Mesodermal cell (in vitro differentiated cells): ENCODE data around the gene SNU13.

Experiments
- H3K27ac ChIP-seq: 2 replicates; pipeline ENCODE4 v1.7.0; 2013; ENCODE audit warnings: mild to moderate bottlenecking, low read depth, low read length, moderate library complexity; ENCODE audit not compliant: severe bottlenecking
- H3K36me3 ChIP-seq: 2 replicates; pipeline ENCODE4 v1.7.1; 2013; ENCODE audit warnings: mild to moderate bottlenecking, low read length, moderate library complexity; ENCODE audit not compliant: control insufficient read depth, insufficient read depth
- H3K4me1 ChIP-seq: one replicate; pipeline ENCODE4 v1.7.1; 2013; ENCODE audit warnings: mild to moderate bottlenecking, low read length; ENCODE audit not compliant: insufficient read depth, control insufficient read depth, poor library complexity, severe bottlenecking
- H3K4me3 ChIP-seq: 2 replicates; pipeline ENCODE4 v1.7.0; 2013; ENCODE audit warnings: low read length, control low read depth, mild to moderate bottlenecking; ENCODE audit not compliant: insufficient read depth, poor library complexity, severe bottlenecking; ENCODE audit errors: extremely low read depth
- H3K9me3 ChIP-seq: 2 replicates; pipeline ENCODE4 v1.7.1; 2013; ENCODE audit warnings: mild to moderate bottlenecking, low read length, moderate library complexity; ENCODE audit not compliant: control insufficient read depth
- WGBS, 2 experiments: methylation state at CpG; one replicate each; pipeline ENCODE4 v1.1.5; 2013; ENCODE audit warnings: missing lambda C conversion rate in 2 of 2; ENCODE audit not compliant: insufficient coverage in 2 of 2; 5-methylcytosine and 5-hydroxymethylcytosine counted together

The SNU13 gene

DNA sequence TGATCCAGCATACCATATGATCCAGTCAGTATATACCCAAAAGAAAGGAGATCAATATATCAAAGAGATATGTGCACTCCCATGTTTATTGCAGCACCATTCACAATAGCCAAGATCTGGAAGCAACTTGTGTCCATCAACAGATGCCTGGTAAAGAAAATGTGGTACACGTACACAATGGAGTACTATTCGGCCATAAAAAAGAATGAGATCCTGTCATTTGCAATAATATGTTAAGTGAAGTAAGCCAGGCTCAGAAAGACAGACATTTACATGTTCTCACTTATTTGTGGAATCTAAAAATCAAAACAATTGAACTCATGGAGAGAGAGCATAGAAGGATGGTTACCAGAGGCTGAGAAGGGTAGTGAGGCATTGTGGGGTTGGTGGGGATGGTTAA lies 27.0 kb downstream of the SNU13 start:
- H3K36me3 ChIP-seq, result peaks cover 88% of the 10 kb centered on the region
- 93 to 94% methylated on average over 2 of the region's 2 CpGs for WGBS, 2 experiments
- H3K9me3 ChIP-seq, result no peaks in the 10 kb centered on the region

DNA sequence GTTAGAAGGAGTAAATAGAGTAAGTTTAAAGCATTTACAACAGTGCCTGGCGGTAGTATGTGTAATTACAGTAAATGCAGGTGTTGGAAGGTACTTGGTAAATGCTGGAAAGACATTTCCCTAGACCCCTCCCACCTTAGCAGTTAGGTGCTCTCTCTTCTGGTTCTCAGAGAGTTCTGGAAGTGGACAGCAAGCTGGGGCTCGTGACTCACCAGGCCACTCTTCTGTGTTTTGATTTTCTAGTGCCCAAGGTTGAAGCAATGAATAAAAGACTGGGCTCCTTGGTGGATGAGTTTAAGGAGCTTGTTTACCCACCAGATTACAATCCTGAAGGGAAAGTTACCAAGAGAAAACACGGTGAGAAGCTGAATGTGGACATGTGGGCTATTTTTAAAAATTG lies 27.6 kb downstream of the SNU13 start:
- H3K9me3 ChIP-seq, result no peaks in the 10 kb centered on the region
- no peak overlapping the region for H3K27ac ChIP-seq
- peaks cover 4% of the 10 kb centered on the region for H3K4me1 ChIP-seq
- H3K4me3 ChIP-seq, result no peak overlapping the region
- 100% methylated on average over 1 of the region's 3 CpGs for WGBS, 2 experiments
- H3K36me3 ChIP-seq, result peaks cover 94% of the 10 kb centered on the region

More for the DNA sequence above, 27.0 kb downstream of the SNU13 start:
- Histone ChIP-seq H3K4me1 (peaks cover 4% of the 10 kb centered on the region), H3K4me3 (no peak overlapping the region), H3K27ac (no peak overlapping the region)

DNA sequence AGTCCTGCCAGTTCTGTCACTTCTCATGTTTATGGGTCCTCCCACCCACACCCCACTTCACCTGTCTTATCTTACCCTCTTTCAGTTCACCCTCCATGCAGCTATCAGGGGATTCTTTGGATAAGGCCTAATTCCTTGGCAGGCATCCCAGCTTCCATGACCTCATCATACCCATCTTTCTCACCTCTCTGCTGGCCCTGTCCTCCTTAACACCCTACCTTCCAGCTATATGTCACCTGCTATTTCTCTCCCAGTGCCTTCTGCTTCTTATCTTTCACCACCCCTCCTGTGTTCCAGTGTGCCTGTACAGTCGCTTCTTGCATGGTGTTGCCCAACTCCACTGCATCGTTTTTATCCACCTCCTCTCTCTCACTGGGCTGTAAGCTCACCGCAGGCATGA lies 28.3 kb downstream of the SNU13 start:
- WGBS, 2 experiments, result 92 to 98% methylated on average over 2 to 3 of the region's 3 CpGs
- peaks cover 96% of the 10 kb centered on the region for H3K36me3 ChIP-seq
- no peak overlapping the region for H3K27ac ChIP-seq
- H3K4me3 ChIP-seq, result no peak overlapping the region
- peaks cover 4% of the 10 kb centered on the region for H3K4me1 ChIP-seq
- H3K9me3 ChIP-seq, result no peaks in the 10 kb centered on the region

DNA sequence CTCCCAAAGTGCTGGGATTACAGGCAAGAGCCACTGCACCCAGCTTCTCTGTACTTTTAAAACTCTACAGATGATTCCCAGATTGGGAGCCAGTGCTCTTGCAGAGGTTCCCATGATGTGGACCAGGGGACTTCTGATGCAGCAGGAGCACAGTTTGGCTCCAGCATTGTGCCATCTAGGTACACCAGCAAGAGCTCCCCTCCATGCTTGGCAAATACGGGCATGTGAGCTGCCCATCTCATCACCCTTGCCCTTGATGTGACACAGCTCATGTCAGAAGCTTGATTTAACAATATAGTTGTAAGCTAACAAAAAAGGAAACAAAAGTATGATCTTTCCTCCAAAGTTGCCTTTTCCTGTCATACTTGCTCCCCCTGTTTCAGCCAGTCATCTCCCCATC lies 28.7 kb downstream of the SNU13 start:
- H3K36me3 ChIP-seq, result peaks cover 96% of the 10 kb centered on the region
- WGBS, 2 experiments, result 100% methylated on average over 1 of the region's 1 CpG; no CpG with 5 or more reads in 1 of the 2 experiments
- no peaks in the 10 kb centered on the region for H3K9me3 ChIP-seq
- H3K4me3 ChIP-seq, result no peak overlapping the region
- H3K4me1 ChIP-seq, result peaks cover 4% of the 10 kb centered on the region
- no peak overlapping the region for H3K27ac ChIP-seq

DNA sequence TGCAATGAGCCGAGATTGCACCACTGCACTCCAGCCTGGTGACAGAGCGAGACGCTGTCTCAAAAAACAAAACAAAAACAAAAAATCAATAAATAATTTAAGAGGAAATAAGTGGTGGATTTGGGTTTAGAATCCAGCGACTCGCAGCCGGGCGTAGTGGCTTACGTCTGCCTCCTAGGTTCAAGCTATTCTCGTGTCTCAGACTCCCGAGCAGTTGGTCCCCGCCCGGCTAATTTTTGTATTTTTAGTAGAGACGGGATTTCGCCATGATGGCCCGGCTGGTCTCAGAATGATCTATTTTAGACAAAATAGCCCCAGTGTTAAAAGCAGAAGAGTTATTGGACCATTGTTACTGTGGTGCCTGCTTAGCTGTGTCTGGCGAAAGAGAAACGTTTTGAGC lies 29.8 kb downstream of the SNU13 start:
- Histone ChIP-seq H3K9me3 (no peaks in the 10 kb centered on the region), H3K27ac (no peak overlapping the region), H3K36me3 (peaks cover 97% of the 10 kb centered on the region), H3K4me1 (no peaks in the 10 kb centered on the region), H3K4me3 (no peak overlapping the region)
- 94% methylated on average over 12 to 14 of the region's 17 CpGs for WGBS, 2 experiments

DNA sequence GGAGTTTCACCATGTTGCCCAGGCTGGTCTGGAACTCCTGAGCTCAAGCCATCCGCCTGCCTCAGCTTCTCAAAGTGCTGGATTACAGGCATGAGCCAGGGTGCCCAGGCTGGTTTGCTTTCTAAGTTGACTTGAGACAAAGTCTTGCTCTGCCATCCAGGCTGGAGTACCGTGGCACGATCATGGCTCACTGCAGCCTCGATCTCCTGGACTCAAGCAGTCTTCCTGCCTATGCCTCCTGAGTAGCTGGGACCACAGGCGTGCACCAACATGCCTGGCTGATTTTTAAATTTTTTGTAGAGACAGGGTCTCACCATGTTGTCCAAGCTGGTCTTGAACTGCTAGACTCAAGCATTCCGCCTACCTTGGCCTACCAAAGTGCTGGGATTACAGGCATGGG lies 31.0 kb downstream of the SNU13 start:
- H3K36me3 ChIP-seq, result peaks cover 97% of the 10 kb centered on the region
- H3K27ac ChIP-seq, result no peak overlapping the region
- no peaks in the 10 kb centered on the region for H3K9me3 ChIP-seq
- H3K4me1 ChIP-seq, result no peaks in the 10 kb centered on the region
- H3K4me3 ChIP-seq, result no peak overlapping the region
- WGBS, 2 experiments, result 92 to 98% methylated on average over 6 of the region's 6 CpGs

DNA sequence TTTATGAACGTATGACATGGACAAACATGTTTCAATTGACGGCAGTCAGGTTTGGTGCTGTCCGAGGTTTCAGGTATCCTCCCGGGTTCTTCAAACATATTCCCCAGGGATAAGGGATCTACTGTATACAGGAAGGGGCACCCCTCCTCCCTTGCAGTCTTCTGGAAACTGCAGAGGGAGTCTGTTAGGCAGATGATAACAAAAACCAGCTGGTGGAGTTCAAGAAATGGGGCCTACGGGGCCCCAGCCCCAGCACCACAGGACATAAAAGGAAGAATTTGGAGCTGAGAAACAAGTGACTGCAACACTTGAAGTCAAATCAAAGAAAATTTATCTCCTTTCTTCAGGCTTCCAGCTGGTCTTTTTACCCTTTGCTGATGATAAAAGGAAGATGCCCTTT lies 32.1 kb downstream of the SNU13 start:
- WGBS, 2 experiments, result 92 to 97% methylated on average over 4 to 5 of the region's 5 CpGs

DNA sequence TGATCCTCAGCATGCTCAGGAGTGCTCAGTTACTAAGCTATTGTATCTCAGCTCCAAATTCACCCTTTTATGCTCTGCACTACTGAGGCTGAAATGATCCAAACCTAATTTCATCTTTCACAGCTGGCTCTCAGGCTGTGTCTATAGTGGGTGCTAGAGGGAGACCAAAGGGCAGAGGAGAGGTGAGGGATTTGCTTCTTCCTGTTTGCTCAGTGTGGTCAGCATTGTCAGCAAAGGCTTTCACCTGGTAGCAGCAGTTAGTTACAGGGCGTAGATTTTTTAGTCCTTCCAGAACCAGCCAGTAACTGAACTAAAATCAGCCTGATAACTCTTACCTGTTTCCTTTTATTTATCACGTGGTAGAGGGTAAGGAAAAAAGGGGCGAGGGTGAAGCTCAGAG lies 34.3 kb downstream of the SNU13 start:
- H3K4me1 ChIP-seq, result no peaks in the 10 kb centered on the region
- no peak overlapping the region for H3K27ac ChIP-seq
- WGBS, 2 experiments, result 100% methylated on average over 2 of the region's 3 CpGs
- no peak overlapping the region for H3K4me3 ChIP-seq
- peaks cover 98% of the 10 kb centered on the region for H3K36me3 ChIP-seq
- H3K9me3 ChIP-seq, result no peaks in the 10 kb centered on the region

More for the DNA sequence above, 32.1 kb downstream of the SNU13 start:
- Histone ChIP-seq H3K27ac (no peak overlapping the region), H3K4me1 (no peaks in the 10 kb centered on the region), H3K9me3 (no peaks in the 10 kb centered on the region), H3K36me3 (peaks cover 98% of the 10 kb centered on the region), H3K4me3 (no peak overlapping the region)

DNA sequence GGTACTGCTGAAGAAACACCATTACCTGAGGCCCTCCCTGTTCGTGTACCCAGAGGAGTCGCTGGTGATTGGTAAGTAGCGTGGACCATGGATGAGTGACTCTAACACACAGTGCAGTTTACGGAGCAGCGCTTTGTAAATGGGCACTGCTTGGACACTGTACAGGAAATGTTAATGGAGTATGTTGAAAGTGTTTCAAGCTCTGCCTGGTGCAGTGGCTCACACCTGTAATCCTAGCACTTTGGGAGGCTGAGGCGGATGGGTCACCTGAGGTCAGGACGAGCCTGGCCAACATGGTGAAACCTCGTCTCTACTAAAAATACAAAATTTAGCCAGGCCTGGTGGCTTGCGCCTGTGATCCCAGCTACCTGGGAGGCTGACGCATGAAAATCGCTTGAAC lies 37.8 kb downstream of the SNU13 start:
- Histone ChIP-seq H3K4me1 (no peaks in the 10 kb centered on the region), H3K27ac (no peak overlapping the region), H3K4me3 (no peak overlapping the region), H3K9me3 (no peaks in the 10 kb centered on the region), H3K36me3 (peaks cover 95% of the 10 kb centered on the region)
- WGBS, 2 experiments, result 88 to 96% methylated on average over 10 to 11 of the region's 11 CpGs

DNA sequence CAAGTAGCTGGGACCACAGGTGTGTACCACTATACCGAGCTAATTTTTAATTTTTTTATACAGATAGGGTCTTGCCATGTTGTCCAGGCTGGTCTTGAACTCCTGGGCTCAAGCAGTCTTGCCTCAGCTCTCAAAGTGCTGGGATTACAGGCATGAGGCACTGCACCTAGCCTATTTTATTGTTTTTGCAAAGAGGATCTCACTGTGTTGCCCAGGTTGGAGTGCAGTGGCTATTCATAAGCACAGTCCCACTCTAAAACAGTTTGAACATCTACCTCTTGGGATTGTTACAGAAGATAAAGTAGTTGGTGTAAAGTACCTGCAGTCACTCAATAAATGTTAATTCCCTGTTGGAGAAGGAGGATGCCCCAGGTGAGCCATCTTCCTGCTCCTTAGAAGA lies 38.4 kb downstream of the SNU13 start:
- H3K36me3 ChIP-seq, result peaks cover 97% of the 10 kb centered on the region
- H3K4me3 ChIP-seq, result no peak overlapping the region

DNA sequence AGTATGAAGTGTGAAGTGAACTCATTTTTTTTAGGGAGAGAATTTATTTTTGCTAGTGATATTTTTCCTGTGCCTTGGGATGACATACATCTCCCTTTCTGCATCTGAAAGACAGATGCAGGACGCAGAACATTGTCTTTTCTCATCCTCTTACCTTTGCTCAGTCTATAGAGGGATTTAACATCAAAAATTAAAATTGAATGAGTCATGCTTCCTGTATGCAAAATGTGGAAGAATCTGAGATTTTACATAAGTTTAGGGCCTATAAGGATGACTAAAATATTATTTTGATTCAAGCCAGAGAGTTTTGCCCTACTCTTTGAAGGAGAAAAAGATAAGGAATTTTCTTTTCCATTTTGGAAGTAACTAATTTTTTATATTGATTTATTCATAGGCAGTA lies 40.2 kb downstream of the SNU13 start:
- H3K4me1 ChIP-seq, result no peaks in the 10 kb centered on the region
- WGBS, 2 experiments, result no CpG with 5 or more reads among the region's 1 CpG
- H3K36me3 ChIP-seq, result peaks cover 92% of the 10 kb centered on the region

More for the DNA sequence above, 38.4 kb downstream of the SNU13 start:
- no peak overlapping the region for H3K27ac ChIP-seq
- no peaks in the 10 kb centered on the region for H3K4me1 ChIP-seq
- no peaks in the 10 kb centered on the region for H3K9me3 ChIP-seq
- 100% methylated on average over 1 of the region's 1 CpG; no CpG with 5 or more reads in 1 of the 2 experiments for WGBS, 2 experiments

More for the DNA sequence above, 40.2 kb downstream of the SNU13 start:
- H3K4me3 ChIP-seq, result no peak overlapping the region
- no peaks in the 10 kb centered on the region for H3K9me3 ChIP-seq
- H3K27ac ChIP-seq, result no peak overlapping the region
